ENCODE results near the gene PRMT3. TPM values are rescaled to one million over a fixed set of nuclear protein-coding genes. Genes with fewer than 3 reads are reported as not detected.
"Not testable (repeated sequence)": the region's sequence is repeated elsewhere in the genome, so short reads cannot be mapped to it uniquely, and the experiment has no call there.

PRMT3 gene
- total RNA-seq, 1 experiment from 2014 or later = 26.4 TPM

DNA sequence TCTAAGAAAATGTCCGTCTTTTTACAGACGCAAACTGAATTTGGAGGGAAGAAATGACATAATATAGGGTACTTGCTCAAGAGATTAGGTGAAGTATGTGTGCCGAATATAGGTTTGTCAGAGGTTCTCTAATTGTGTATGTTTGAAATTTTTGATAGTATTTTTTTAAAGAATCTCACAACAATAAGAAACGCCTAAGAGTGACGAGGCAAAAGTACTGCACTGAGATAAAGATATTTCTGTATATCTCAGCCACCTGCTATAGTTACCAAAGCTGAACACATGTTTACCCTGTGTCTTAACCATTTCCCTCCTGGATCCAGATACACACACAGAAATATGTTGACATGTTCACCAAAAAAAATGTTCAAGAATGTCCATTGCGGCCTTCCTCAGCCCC, 92.0 kb downstream of the PRMT3 start:
- DNase-seq (ENCODE audit: low spot score) = no peak
- POLR2A ChIA-PET (ENCODE audit: low non-redundant PET) = no interaction called here
- no peak for TF ChIP-seq EZH2 (IDR thresholded peaks at IDR 0.05; ENCODE audit: borderline replicate concordance, low read depth, low read length, poor library complexity, severe bottlenecking)
- TF ChIP-seq, protein P1, sequence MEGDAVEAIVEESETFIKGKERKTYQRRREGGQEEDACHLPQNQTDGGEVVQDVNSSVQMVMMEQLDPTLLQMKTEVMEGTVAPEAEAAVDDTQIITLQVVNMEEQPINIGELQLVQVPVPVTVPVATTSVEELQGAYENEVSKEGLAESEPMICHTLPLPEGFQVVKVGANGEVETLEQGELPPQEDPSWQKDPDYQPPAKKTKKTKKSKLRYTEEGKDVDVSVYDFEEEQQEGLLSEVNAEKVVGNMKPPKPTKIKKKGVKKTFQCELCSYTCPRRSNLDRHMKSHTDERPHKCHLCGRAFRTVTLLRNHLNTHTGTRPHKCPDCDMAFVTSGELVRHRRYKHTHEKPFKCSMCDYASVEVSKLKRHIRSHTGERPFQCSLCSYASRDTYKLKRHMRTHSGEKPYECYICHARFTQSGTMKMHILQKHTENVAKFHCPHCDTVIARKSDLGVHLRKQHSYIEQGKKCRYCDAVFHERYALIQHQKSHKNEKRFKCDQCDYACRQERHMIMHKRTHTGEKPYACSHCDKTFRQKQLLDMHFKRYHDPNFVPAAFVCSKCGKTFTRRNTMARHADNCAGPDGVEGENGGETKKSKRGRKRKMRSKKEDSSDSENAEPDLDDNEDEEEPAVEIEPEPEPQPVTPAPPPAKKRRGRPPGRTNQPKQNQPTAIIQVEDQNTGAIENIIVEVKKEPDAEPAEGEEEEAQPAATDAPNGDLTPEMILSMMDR (conservative IDR thresholded peaks at IDR 0.05; ENCODE audit: low read depth, low read length) = no peak
- Histone ChIP-seq H3K4me1 (ENCODE audit: insufficient read depth, low read length, poor library complexity, severe bottlenecking) (no peaks in the 10 kb centered on the region), H3K27me3 (replicated peaks; ENCODE audit: insufficient read depth, low read depth, low read length, poor library complexity) (no peaks in the 10 kb centered on the region), H3K27ac (ENCODE audit: low read depth, low read length, poor library complexity, severe bottlenecking) (no peak overlapping the region), H3K9me3 (ENCODE audit: low read depth, low read length, poor library complexity, severe bottlenecking) (no peaks in the 10 kb centered on the region), H3K36me3 (ENCODE audit: insufficient read depth, low read length, poor library complexity, severe bottlenecking) (no peaks in the 10 kb centered on the region), H3K4me3 (ENCODE audit: low read depth, low read length, poor library complexity, severe bottlenecking) (no peak overlapping the region)
- no TSS peak for BruUV-seq (replicated peaks)
- intact Hi-C loops (cut with micrococcal nuclease; ENCODE audit: unreplicated experiment) = no loop called here
- CTCF ChIA-PET = no interaction called here

DNA sequence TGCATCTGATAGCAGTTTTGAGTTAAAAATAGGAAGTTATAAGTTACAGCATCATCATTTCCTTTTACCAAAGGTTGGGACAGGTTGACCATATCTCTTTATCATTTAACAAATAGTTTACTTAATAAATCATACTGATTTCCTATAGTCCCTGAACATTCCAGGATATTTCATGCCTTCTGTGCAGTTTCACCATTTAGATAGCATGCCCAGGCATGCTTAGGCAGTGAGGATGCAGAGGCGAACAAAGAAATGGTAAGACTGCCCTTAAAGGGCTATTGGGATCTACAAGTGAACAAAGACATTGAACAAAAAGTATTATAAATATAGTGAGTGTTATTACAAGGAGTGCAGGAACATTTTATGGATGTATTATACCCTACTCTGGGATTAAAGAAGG, 96.4 kb downstream of the PRMT3 start:
- POLR2A ChIA-PET (ENCODE audit: low non-redundant PET) = no interaction called here

DNA sequence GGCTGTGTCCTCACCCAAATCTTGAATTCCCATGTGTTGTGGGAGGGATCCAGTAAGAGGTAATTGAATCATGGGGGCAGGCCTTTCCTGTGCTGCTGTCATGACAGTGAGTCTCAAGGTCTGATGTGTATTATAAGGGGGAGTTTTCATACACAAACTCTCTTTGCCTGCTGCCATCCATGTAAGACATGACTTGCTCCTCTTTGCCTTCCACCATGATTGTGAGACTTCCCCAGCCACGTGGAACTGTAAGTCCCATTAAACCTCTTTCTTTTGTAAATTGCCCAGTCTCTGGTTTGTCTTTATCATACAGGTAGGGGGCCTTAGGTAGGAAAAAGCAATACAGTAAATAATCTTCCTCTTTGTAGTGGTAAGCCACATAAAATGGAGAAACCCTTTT, 96.9 kb downstream of the PRMT3 start:
- POLR2A ChIA-PET (ENCODE audit: low non-redundant PET); H3K27me3 ChIP-seq (replicated peaks; ENCODE audit: insufficient read depth, low read depth, low read length, poor library complexity); H3K4me1 ChIP-seq (ENCODE audit: insufficient read depth, low read length, poor library complexity, severe bottlenecking); intact Hi-C loops (cut with micrococcal nuclease; ENCODE audit: unreplicated experiment); DNase-seq (ENCODE audit: low spot score); H3K27ac ChIP-seq (ENCODE audit: low read depth, low read length, poor library complexity, severe bottlenecking); H3K4me3 ChIP-seq (ENCODE audit: low read depth, low read length, poor library complexity, severe bottlenecking); H3K9me3 ChIP-seq (ENCODE audit: low read depth, low read length, poor library complexity, severe bottlenecking); CTCF ChIA-PET; H3K36me3 ChIP-seq (ENCODE audit: insufficient read depth, low read length, poor library complexity, severe bottlenecking); BruUV-seq (replicated peaks): not testable (repeated sequence)

More for the DNA sequence above, 96.4 kb downstream of the PRMT3 start:
- Histone ChIP-seq H3K36me3 (ENCODE audit: insufficient read depth, low read length, poor library complexity, severe bottlenecking) (no peaks in the 10 kb centered on the region), H3K27me3 (replicated peaks; ENCODE audit: insufficient read depth, low read depth, low read length, poor library complexity) (no peaks in the 10 kb centered on the region), H3K27ac (ENCODE audit: low read depth, low read length, poor library complexity, severe bottlenecking) (no peak overlapping the region), H3K4me1 (ENCODE audit: insufficient read depth, low read length, poor library complexity, severe bottlenecking) (peaks cover 3% of the 10 kb centered on the region), H3K4me3 (ENCODE audit: low read depth, low read length, poor library complexity, severe bottlenecking) (no peak overlapping the region), H3K9me3 (ENCODE audit: low read depth, low read length, poor library complexity, severe bottlenecking) (no peaks in the 10 kb centered on the region)
- TF ChIP-seq, protein P1 (conservative IDR thresholded peaks at IDR 0.05; ENCODE audit: low read depth, low read length) = no peak
- no peak for TF ChIP-seq EZH2 (IDR thresholded peaks at IDR 0.05; ENCODE audit: borderline replicate concordance, low read depth, low read length, poor library complexity, severe bottlenecking)
- BruUV-seq (replicated peaks) = no TSS peak
- CTCF ChIA-PET = no interaction called here
- intact Hi-C loops (cut with micrococcal nuclease; ENCODE audit: unreplicated experiment) = no loop called here
- DNase-seq (ENCODE audit: low spot score) = no peak

DNA sequence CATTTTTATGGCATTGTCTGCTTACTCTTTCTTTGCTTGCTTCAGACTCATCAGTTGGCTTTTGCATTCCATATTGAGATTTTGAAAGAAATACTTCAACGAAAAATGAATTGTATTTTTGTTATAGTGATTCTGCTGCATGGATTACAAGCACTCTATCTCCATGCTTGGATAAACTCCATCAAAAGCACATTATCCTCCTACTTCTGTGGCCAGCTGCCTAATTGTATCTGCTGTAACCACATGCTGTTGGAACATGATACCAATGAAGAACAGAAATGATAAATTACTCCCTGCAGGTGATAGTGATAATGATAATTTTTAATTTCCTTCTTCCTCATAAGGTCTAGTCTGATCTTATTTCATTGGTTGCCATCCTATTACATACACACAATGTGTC, 100.8 kb downstream of the PRMT3 start:
- no peaks in the 10 kb centered on the region for H3K36me3 ChIP-seq (ENCODE audit: insufficient read depth, low read length, poor library complexity, severe bottlenecking)
- peaks cover 3% of the 10 kb centered on the region for H3K4me1 ChIP-seq (ENCODE audit: insufficient read depth, low read length, poor library complexity, severe bottlenecking)
- POLR2A ChIA-PET (ENCODE audit: low non-redundant PET) = no interaction called here
- intact Hi-C loops (cut with micrococcal nuclease; ENCODE audit: unreplicated experiment) = no loop called here
- H3K27me3 ChIP-seq (replicated peaks; ENCODE audit: insufficient read depth, low read depth, low read length, poor library complexity) = no peaks in the 10 kb centered on the region
- no peaks in the 10 kb centered on the region for H3K9me3 ChIP-seq (ENCODE audit: low read depth, low read length, poor library complexity, severe bottlenecking)
- TF ChIP-seq, protein P1 (conservative IDR thresholded peaks at IDR 0.05; ENCODE audit: low read depth, low read length) = no peak
- TF ChIP-seq EZH2 (IDR thresholded peaks at IDR 0.05; ENCODE audit: borderline replicate concordance, low read depth, low read length, poor library complexity, severe bottlenecking) = no peak
- H3K27ac ChIP-seq (ENCODE audit: low read depth, low read length, poor library complexity, severe bottlenecking) = no peak overlapping the region
- no TSS peak for BruUV-seq (replicated peaks)
- no peak overlapping the region for H3K4me3 ChIP-seq (ENCODE audit: low read depth, low read length, poor library complexity, severe bottlenecking)
- CTCF ChIA-PET = no interaction called here
- DNase-seq (ENCODE audit: low spot score) = peak; percentile 4
